ENCODE measurements around the gene FAM32A.
"Not testable (repeated sequence)": the region's sequence is repeated elsewhere in the genome, so short reads cannot be mapped to it uniquely, and the experiment has no call there.

Gene FAM32A

GRCh38 chr19:16170134-16170533, 15.1 kb upstream of the FAM32A start:
- POLR2A ChIA-PET, result no interaction called here
- TF ChIP-seq CTBP1 (IDR thresholded peaks at IDR 0.05; ENCODE audit: borderline replicate concordance) (no peak), FOXM1 (IDR thresholded peaks at IDR 0.05; ENCODE audit: borderline replicate concordance) (no peak), PKNOX1 (IDR thresholded peaks at IDR 0.05) (no peak), L3MBTL2 (conservative IDR thresholded peaks at IDR 0.05) (no peak), SUZ12 (IDR thresholded peaks at IDR 0.05) (no peak)
- CTCF ChIA-PET, result no interaction called here
- DNase-seq (ENCODE audit: extremely low spot score), result no peak

- DNase-seq (ENCODE audit: extremely low spot score), result no peak
- CTCF ChIA-PET, result no interaction called here
- TF ChIP-seq LEF1 (IDR thresholded peaks at IDR 0.05; ENCODE audit: borderline replicate concordance), result no peak
- POLR2A ChIA-PET, result no interaction called here
Observed at GRCh38 chr19:16175954-16176353, 9.3 kb upstream of the FAM32A start.

- DNase-seq (ENCODE audit: extremely low spot score); POLR2A ChIA-PET; CTCF ChIA-PET: not testable (repeated sequence)
Observed at GRCh38 chr19:16178866-16179265, 6.3 kb upstream of the FAM32A start.

GRCh38 chr19:16180611-16181010, 4.6 kb upstream of the FAM32A start:
- TF ChIP-seq FOXA1 (IDR thresholded peaks at IDR 0.05) (no peak), FOXK2 (IDR thresholded peaks at IDR 0.05) (no peak), PKNOX1 (IDR thresholded peaks at IDR 0.05) (no peak), ELF4 (IDR thresholded peaks at IDR 0.05) (no peak), CTBP1 (IDR thresholded peaks at IDR 0.05; ENCODE audit: borderline replicate concordance) (no peak), SP1 (IDR thresholded peaks at IDR 0.05) (no peak), ZNF384 (IDR thresholded peaks at IDR 0.05) (no peak), ARNT (IDR thresholded peaks at IDR 0.05) (no peak), LEF1 (IDR thresholded peaks at IDR 0.05; ENCODE audit: borderline replicate concordance) (no peak), SUZ12 (IDR thresholded peaks at IDR 0.05) (no peak), FOXM1 (IDR thresholded peaks at IDR 0.05; ENCODE audit: borderline replicate concordance) (no peak), L3MBTL2 (conservative IDR thresholded peaks at IDR 0.05) (no peak), TARDBP (IDR thresholded peaks at IDR 0.05) (no peak), NFRKB (IDR thresholded peaks at IDR 0.05) (no peak), BHLHE40 (IDR thresholded peaks at IDR 0.05; ENCODE audit: borderline replicate concordance) (no peak), HDGF (IDR thresholded peaks at IDR 0.05; ENCODE audit: borderline replicate concordance) (no peak)
- DNase-seq (ENCODE audit: extremely low spot score), result no peak
- ChIA-PET CTCF (interaction anchor here (1.1 kb wide), 1 partner anchor 139 kb away, joined by 3 read pairs; no protein-coding TSS in a partner anchor), POLR2A (interaction anchor here (0.6 kb wide), 1 partner anchor 13 kb away, joined by 3 read pairs; no protein-coding TSS in a partner anchor)

- no peak for TF ChIP-seq ELF4 (IDR thresholded peaks at IDR 0.05)
- no peak for TF ChIP-seq LEF1 (IDR thresholded peaks at IDR 0.05; ENCODE audit: borderline replicate concordance)
- TF ChIP-seq FOXK2 (IDR thresholded peaks at IDR 0.05), result no peak
- no peak for TF ChIP-seq FOXM1 (IDR thresholded peaks at IDR 0.05; ENCODE audit: borderline replicate concordance)
- TF ChIP-seq FOXA1 (IDR thresholded peaks at IDR 0.05), result no peak
- no peak for TF ChIP-seq SUZ12 (IDR thresholded peaks at IDR 0.05)
- no peak for TF ChIP-seq ARNT (IDR thresholded peaks at IDR 0.05)
- no peak for TF ChIP-seq CTBP1 (IDR thresholded peaks at IDR 0.05; ENCODE audit: borderline replicate concordance)
- no peak for TF ChIP-seq NFRKB (IDR thresholded peaks at IDR 0.05)
- TF ChIP-seq SP1 (IDR thresholded peaks at IDR 0.05), result no peak
- no peak for TF ChIP-seq TARDBP (IDR thresholded peaks at IDR 0.05)
- TF ChIP-seq HDGF (IDR thresholded peaks at IDR 0.05; ENCODE audit: borderline replicate concordance), result no peak
- DNase-seq (ENCODE audit: extremely low spot score), result no peak
- ChIA-PET CTCF (interaction anchor here (0.6 to 2.1 kb wide), 2 partner anchors 11 to 143 kb away, joined by 3 to 5 read pairs; no protein-coding TSS in a partner anchor), POLR2A (interaction anchor here (0.6 to 2.0 kb wide), 16 partner anchors 10 to 1508 kb away, joined by 3 to 17 read pairs (median 5); partner anchors contain the start of genes AP1M1, RAB8A and TPM4)
Observed at GRCh38 chr19:16184665-16185122, 516 bp upstream of the FAM32A start.

GRCh38 chr19:16185768-16186123, 536 bp downstream of the FAM32A start:
- POLR2A ChIA-PET, result interaction anchor here (0.9 to 2.0 kb wide), 14 partner anchors 8 to 552 kb away, joined by 3 to 17 read pairs (median 5); partner anchors contain the start of genes AP1M1, RAB8A and TPM4
- CTCF ChIA-PET, result interaction anchor here (0.6 to 2.1 kb wide), 8 partner anchors 12 to 1319 kb away, joined by 3 to 6 read pairs (median 4); partner anchors contain the start of gene AP1M1
- TF ChIP-seq LEF1 (IDR thresholded peaks at IDR 0.05; ENCODE audit: borderline replicate concordance) (no peak), TARDBP (IDR thresholded peaks at IDR 0.05) (no peak), NFRKB (IDR thresholded peaks at IDR 0.05) (no peak), L3MBTL2 (conservative IDR thresholded peaks at IDR 0.05) (no peak), PKNOX1 (IDR thresholded peaks at IDR 0.05) (no peak), ARNT (IDR thresholded peaks at IDR 0.05) (no peak), FOXM1 (IDR thresholded peaks at IDR 0.05; ENCODE audit: borderline replicate concordance) (no peak), FOXK2 (IDR thresholded peaks at IDR 0.05) (no peak), FOXA1 (IDR thresholded peaks at IDR 0.05) (no peak), ELF4 (IDR thresholded peaks at IDR 0.05) (no peak), SUZ12 (IDR thresholded peaks at IDR 0.05) (no peak), SP1 (IDR thresholded peaks at IDR 0.05) (no peak), HDGF (IDR thresholded peaks at IDR 0.05; ENCODE audit: borderline replicate concordance) (no peak), ZNF384 (IDR thresholded peaks at IDR 0.05) (no peak), BHLHE40 (IDR thresholded peaks at IDR 0.05; ENCODE audit: borderline replicate concordance) (no peak), CTBP1 (IDR thresholded peaks at IDR 0.05; ENCODE audit: borderline replicate concordance) (no peak)
- peak; percentile 53 for DNase-seq (ENCODE audit: extremely low spot score)

GRCh38 chr19:16188521-16188920, 3.3 kb downstream of the FAM32A start:
- CTCF ChIA-PET, result no interaction called here

More at GRCh38 chr19:16188521-16188920, 3.3 kb downstream of the FAM32A start:
- POLR2A ChIA-PET, result no interaction called here
- no peak for TF ChIP-seq ZNF384 (IDR thresholded peaks at IDR 0.05)
- no peak for TF ChIP-seq HDGF (IDR thresholded peaks at IDR 0.05; ENCODE audit: borderline replicate concordance)
- TF ChIP-seq PKNOX1 (IDR thresholded peaks at IDR 0.05), result no peak
- TF ChIP-seq ARNT (IDR thresholded peaks at IDR 0.05), result no peak
- TF ChIP-seq NFRKB (IDR thresholded peaks at IDR 0.05), result no peak
- no peak for DNase-seq (ENCODE audit: extremely low spot score)

Measured in HEK293T (cell line).